Measurements from ENCODE around the gene GRHL1.

Gene GRHL1

GRCh38 chr2:10043906-10044601 lies 92.6 kb downstream of the GRHL1 start:
- DNase-seq = no peak

DNA sequence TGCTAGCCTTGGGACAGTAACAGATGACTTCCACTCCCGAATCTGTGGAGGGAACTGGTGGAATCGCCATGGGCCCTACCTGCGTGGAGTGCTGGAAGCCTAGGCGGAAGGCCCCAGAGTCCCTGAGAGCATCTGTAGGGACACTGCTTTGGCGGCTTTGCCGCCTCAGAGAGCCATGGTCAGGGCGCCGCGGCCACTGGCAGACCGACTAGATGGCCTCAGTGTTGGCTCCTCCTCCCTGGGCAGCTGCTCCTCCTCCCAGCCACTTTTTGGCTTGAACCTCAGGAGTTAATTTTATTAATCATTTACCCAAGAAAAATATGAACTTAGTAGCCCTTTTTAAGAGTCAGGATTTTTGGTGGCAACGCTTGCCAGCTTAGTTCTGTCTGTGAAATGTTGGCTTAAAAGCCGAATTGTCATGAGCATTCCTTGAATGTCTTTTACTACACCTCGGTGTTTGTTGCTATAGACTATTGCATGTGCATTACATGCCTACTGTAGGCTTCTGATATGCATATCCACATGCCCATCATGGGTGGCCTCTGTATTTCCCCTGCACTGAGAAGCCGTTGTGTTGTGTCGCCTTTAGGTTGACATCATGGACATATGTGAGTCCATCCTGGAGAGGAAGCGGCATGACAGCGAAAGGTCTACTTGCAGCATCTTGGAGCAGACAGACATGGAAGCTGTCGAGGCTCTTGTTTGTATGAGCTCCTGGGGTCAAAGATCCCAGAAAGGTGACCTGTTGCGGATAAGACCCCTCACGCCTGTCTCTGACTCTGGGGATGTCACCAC lies 94.3 kb downstream of the GRHL1 start:
- no peak for DNase-seq

- DNase-seq = no peak
Measured at GRCh38 chr2:10046931-10047330, 95.4 kb downstream of the GRHL1 start.

DNA sequence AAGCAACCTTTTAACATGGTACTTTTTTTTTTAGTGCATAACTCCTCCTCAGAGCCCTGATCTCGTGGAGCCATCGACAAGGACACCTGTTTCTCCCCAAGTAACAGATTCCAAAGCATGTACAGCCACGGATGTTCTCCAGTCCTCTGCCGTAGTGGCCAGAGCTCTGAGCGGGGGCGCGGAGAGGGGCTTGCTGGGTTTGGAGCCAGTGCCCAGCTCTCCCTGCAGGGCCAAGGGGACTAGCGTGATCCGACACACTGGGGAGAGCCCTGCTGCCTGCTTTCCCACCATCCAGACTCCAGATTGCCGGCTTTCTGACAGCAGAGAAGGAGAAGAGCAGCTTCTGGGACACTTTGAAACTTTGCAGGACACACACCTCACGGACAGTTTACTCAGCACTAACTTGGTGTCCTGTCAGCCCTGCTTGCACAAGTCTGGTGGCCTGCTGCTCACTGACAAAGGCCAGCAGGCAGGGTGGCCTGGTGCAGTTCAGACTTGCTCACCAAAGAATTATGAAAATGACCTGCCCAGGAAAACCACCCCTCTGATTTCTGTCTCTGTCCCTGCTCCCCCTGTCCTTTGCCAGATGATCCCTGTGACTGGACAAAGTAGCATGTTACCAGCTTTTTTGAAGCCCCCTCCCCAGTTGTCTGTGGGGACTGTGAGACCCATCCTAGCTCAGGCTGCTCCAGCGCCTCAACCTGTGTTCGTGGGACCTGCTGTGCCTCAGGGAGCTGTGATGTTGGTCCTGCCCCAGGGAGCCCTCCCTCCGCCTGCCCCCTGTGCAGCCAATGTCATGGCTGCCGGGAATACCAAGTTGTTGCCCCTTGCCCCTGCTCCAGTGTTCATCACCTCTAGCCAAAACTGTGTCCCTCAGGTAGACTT lies 96.4 kb downstream of the GRHL1 start:
- DNase-seq = no peak

GRCh38 chr2:10048501-10049171 lies 97.1 kb downstream of the GRHL1 start:
- DNase-seq = peak; percentile 35
